Thyroid gland (tissue), 4 donors: ENCODE data around the gene NPY4R2.
"Not testable (repeated sequence)": the region's sequence is repeated elsewhere in the genome, so short reads cannot be mapped to it uniquely, and the experiment has no call there.

ENCODE experiments used
- POLR2A ChIP-seq, 2 donors: fragments of 450-650 bp; IDR thresholded peaks; one replicate each; pipeline ENCODE4 v1.6.1; 2017; ENCODE audit warnings: antibody characterized with exemption in 2 of 2, mild to moderate bottlenecking in 2 of 2, moderate library complexity in 1 of 2
- TF ChIP-seq, protein P1 (sequence below), 6 experiments: fragments of 200-600 bp in 3 of 6; fragments of 450-650 bp in 3 of 6; sonication (generic) in 3 of 6; IDR thresholded peaks; one replicate each; pipeline ENCODE4 v1.5.1; 2016 to 2019; ENCODE audit warnings: antibody characterized with exemption in 6 of 6, mild to moderate bottlenecking in 2 of 6, inconsistent platforms in 1 of 6, moderate library complexity in 1 of 6

DNA sequence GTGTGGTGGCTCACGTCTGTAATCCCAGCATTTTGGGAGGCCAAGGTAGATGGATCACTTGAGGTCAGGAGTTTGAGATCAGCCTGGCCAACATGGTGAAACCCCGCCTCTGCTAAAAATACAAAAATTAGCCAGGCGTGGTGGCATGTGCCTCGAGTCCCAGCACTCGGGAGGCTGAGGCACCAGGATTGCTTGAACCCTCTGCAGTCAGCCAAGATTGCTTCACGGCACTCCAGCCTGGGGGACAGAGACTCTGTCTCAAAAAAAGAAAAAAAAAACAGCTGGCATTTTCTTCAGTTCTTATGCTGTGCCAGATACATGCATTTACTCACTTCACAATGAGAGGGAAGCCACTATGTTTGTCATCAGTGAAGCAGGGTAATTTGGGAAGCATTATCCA lies 22.9 kb downstream of the NPY4R2 start:
- TF ChIP-seq, protein P1, sequence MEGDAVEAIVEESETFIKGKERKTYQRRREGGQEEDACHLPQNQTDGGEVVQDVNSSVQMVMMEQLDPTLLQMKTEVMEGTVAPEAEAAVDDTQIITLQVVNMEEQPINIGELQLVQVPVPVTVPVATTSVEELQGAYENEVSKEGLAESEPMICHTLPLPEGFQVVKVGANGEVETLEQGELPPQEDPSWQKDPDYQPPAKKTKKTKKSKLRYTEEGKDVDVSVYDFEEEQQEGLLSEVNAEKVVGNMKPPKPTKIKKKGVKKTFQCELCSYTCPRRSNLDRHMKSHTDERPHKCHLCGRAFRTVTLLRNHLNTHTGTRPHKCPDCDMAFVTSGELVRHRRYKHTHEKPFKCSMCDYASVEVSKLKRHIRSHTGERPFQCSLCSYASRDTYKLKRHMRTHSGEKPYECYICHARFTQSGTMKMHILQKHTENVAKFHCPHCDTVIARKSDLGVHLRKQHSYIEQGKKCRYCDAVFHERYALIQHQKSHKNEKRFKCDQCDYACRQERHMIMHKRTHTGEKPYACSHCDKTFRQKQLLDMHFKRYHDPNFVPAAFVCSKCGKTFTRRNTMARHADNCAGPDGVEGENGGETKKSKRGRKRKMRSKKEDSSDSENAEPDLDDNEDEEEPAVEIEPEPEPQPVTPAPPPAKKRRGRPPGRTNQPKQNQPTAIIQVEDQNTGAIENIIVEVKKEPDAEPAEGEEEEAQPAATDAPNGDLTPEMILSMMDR (IDR thresholded peaks at IDR 0.05) = not testable (repeated sequence)
- not testable (repeated sequence) for TF ChIP-seq POLR2A (IDR thresholded peaks at IDR 0.05)
